GM12878 (cell line): ENCODE measurements around the gene ARHGEF6. TPM values are rescaled to one million over a fixed set of nuclear protein-coding genes. Genes with fewer than 3 reads are reported as not detected.

Experiments used
- ATAC-seq: fragments of 200-7000 bp; cut with Tn5 transposase; 3 replicates; pipeline ENCODE4 v1.9.1; 2020; ENCODE audit warnings: mild to moderate bottlenecking, moderate library complexity
- BruUV-seq: library from RNA; stranded (reverse); fragments of 400-500 nt; replicated peaks from 2 replicates; lab custom pipeline; 2021; lab: Mats Ljungman, UMichigan
- CTCF ChIA-PET: fragments of 300-600 bp; sonication (Branson Sonifier 250); formaldehyde crosslinking; extraction: SDS; loops from one replicate; lab custom pipeline; 2021; ENCODE audit warnings: inconsistent platforms; lab: Yijun Ruan, JAX
- POLR2A ChIA-PET: fragments of 350-600 bp; formaldehyde crosslinking; extraction: SDS; loops from one replicate; lab custom pipeline; 2021; ENCODE audit warnings: inconsistent platforms; lab: Charles Lee
- RAD21 ChIA-PET: fragments of 300-600 bp; sonication (Branson Sonifier 250); formaldehyde crosslinking; loops from one replicate; lab custom pipeline; 2023; ENCODE audit warnings: antibody characterized with exemption; ENCODE audit not compliant: unreplicated experiment; lab: Charles Lee
- SMC1A ChIA-PET: fragments of 300-600 bp; sonication (Branson Sonifier 250); formaldehyde crosslinking; loops from one replicate; lab custom pipeline; 2023; ENCODE audit not compliant: unreplicated experiment, uncharacterized antibody; lab: Charles Lee
- DNase-seq: peaks from one replicate; pipeline ENCODE4 v3.0.0-alpha.2; 2011; ENCODE audit warnings: low read depth, low spot score
- FAIRE-seq: peaks from 3 replicates; lab custom pipeline; 2011; peaks lifted over from hg19 to GRCh38; lab: Jason Lieb, UNC
- H2AFZ ChIP-seq: 2 replicates; pipeline ENCODE4 v1.6.0; 2011; ENCODE audit warnings: low read depth, low read length, control low read depth; ENCODE audit not compliant: control insufficient read depth
- H3K27ac ChIP-seq: 2 replicates; pipeline ENCODE4 v1.5.1; 2011; ENCODE audit warnings: control low read depth; ENCODE audit not compliant: control insufficient read depth, insufficient read depth
- H3K27me3 ChIP-seq, 2 experiments: replicated peaks in 1 of 2; 2 replicates each; pipeline versions ENCODE4 v1.6.0 to v1.6.1; 2011; ENCODE audit warnings: low read length in 1 of 2; ENCODE audit not compliant: control insufficient read depth in 2 of 2, insufficient read depth in 2 of 2
- H3K36me3 ChIP-seq, 2 experiments: 2 replicates each; pipeline ENCODE4 v1.5.1; 2011; ENCODE audit warnings: low read length in 1 of 2; ENCODE audit not compliant: control insufficient read depth in 2 of 2, insufficient read depth in 2 of 2
- H3K4me1 ChIP-seq: 2 replicates; pipeline ENCODE4 v1.6.1; 2011; ENCODE audit warnings: mild to moderate bottlenecking, low read length, moderate library complexity, mixed read lengths; ENCODE audit not compliant: control insufficient read depth, insufficient read depth
- H3K4me2 ChIP-seq: 2 replicates; pipeline ENCODE4 v1.6.0; 2011; ENCODE audit warnings: control low read depth; ENCODE audit not compliant: control insufficient read depth, insufficient read depth
- H3K4me3 ChIP-seq: fragments of 200-600 bp; sonication (generic); 2 replicates; pipeline ENCODE4 v1.5.1; 2016
- H3K79me2 ChIP-seq: 2 replicates; pipeline ENCODE4 v1.6.0; 2011; ENCODE audit warnings: low read length; ENCODE audit not compliant: control insufficient read depth, insufficient read depth
- H3K9ac ChIP-seq: 2 replicates; pipeline ENCODE4 v1.8.0; 2011; ENCODE audit warnings: low read length, control low read depth, mixed read lengths; ENCODE audit not compliant: control insufficient read depth, insufficient read depth
- H3K9me3 ChIP-seq: replicated peaks from 3 replicates; pipeline ENCODE4 v1.5.1; 2011; ENCODE audit warnings: mild to moderate bottlenecking, low read length; ENCODE audit not compliant: control insufficient read depth, insufficient read depth
- H4K20me1 ChIP-seq: 2 replicates; pipeline ENCODE4 v1.6.0; 2011; ENCODE audit not compliant: control insufficient read depth, insufficient read depth
- ASH2L ChIP-seq: fragments of 300-600, 200-600 bp; sonication (generic); IDR thresholded peaks from 2 replicates; pipeline ENCODE4 v1.6.1; 2017; ENCODE audit warnings: low read depth, mild to moderate bottlenecking, borderline replicate concordance
- BACH1 ChIP-seq: fragments of 450-650 bp; IDR thresholded peaks from 2 replicates; pipeline ENCODE4 v1.6.1; 2017; ENCODE audit warnings: mild to moderate bottlenecking, borderline replicate concordance
- EED ChIP-seq: sonication (generic); IDR thresholded peaks from 2 replicates; pipeline ENCODE4 v1.6.1; 2016; ENCODE audit warnings: antibody characterized with exemption, low read depth
- NFYB ChIP-seq: IDR thresholded peaks from 2 replicates; pipeline ENCODE4 v1.6.1; 2011; ENCODE audit warnings: low read depth, mild to moderate bottlenecking, low read length, improper control_type of control experiment, moderate library complexity; ENCODE audit not compliant: insufficient read depth
- POU2F2 ChIP-seq: IDR thresholded peaks from 3 replicates; pipeline ENCODE4 v1.6.1; 2011; ENCODE audit warnings: low read depth, mild to moderate bottlenecking, low read length, borderline replicate concordance
- SMAD5 ChIP-seq: IDR thresholded peaks from 2 replicates; pipeline ENCODE4 v1.6.1; 2016; ENCODE audit warnings: antibody characterized with exemption, low read depth
- SREBF1 ChIP-seq: IDR thresholded peaks from 2 replicates; pipeline ENCODE4 v1.6.1; 2012; ENCODE audit warnings: mild to moderate bottlenecking, low read length
- ZNF592 ChIP-seq: fragments of 450-650 bp; IDR thresholded peaks from 2 replicates; pipeline ENCODE4 v1.6.1; 2017; ENCODE audit warnings: mild to moderate bottlenecking, moderate library complexity
- ZSCAN29 ChIP-seq: fragments of 450-650 bp; IDR thresholded peaks from 2 replicates; pipeline ENCODE4 v1.6.1; 2017; ENCODE audit warnings: mild to moderate bottlenecking, moderate library complexity
- ZZZ3 ChIP-seq: IDR thresholded peaks from 2 replicates; pipeline ENCODE4 v1.6.1; 2011; ENCODE audit warnings: low read depth; ENCODE audit not compliant: control insufficient read depth, insufficient read length
- WGBS: methylation state at CpG from one replicate; pipeline ENCODE4 v1.1.6; 2016; ENCODE audit warnings: low lambda C conversion rate; ENCODE audit not compliant: insufficient replicate concordance, insufficient coverage; ENCODE audit errors: missing lambda C conversion rate; 5-methylcytosine and 5-hydroxymethylcytosine counted together
- in situ Hi-C: fragments of 300-500 bp; cut with MboI; formaldehyde crosslinking; loops from 9 replicates; pipeline ENCODE4 v1.14.3; 2018; ENCODE audit warnings: mixed read lengths
- intact Hi-C: fragments of 100-400 bp; cut with micrococcal nuclease; formaldehyde crosslinking; loops from one replicate; pipeline ENCODE4 v1.14.2; 2022; ENCODE audit not compliant: unreplicated experiment
- polyA plus RNA-seq, 11 experiments: library from polyadenylated mRNA; depleted of rRNA in 4 of 11; unstranded in 6 of 11; stranded (reverse) in 5 of 11; fragments of >200 nt; fragmentation: Nextera tagmentation in 4 of 11; fragmentation: Illumina TruSeq in 1 of 11; extraction: Ambion mirVana in 4 of 11; extraction: Trizol in 1 of 11; gene quantifications; 1 replicate in 1 of 11; 2 replicates in 10 of 11; pipeline versions ENCODE4 v1.2.1 to v1.2.3, GENCODE V29; 2011 to 2016; ENCODE audit warnings: inconsistent platforms in 2 of 11, missing spikeins in 2 of 11, low read depth in 1 of 11
- total RNA-seq, 4 experiments: library from RNA; depleted of rRNA in 3 of 4; stranded (reverse); fragments of >200 nt in 3 of 4; fragmentation: Illumina TruSeq in 1 of 4; extraction: Trizol in 1 of 4; gene quantifications; 2 replicates each; pipeline versions ENCODE4 v1.2.1 to v1.2.3, GENCODE V29; 2013 to 2021

Gene ARHGEF6
- total and polyA plus RNA-seq, 10 of the 15 experiments (the other 5 are each of a cell fraction or from before 2014, with no cell fraction given): 5.4 to 29.7 (median 18.0) TPM

GRCh38 chrX:136725441-136726104, 55.2 kb downstream of the ARHGEF6 start (continued):
- no peak for TF ChIP-seq ZNF592

GRCh38 chrX:136718091-136718490, 62.6 kb downstream of the ARHGEF6 start:
- ChIA-PET SMC1A (no interaction called here), RAD21 (no interaction called here), CTCF (no interaction called here), POLR2A (no interaction called here)
- no peak overlapping the region for H3K4me3 ChIP-seq
- H3K27ac ChIP-seq: no peak overlapping the region
- 47% methylated on average over 2 of the region's 2 CpGs for WGBS
- peaks cover 13% of the 10 kb centered on the region for H3K4me1 ChIP-seq
- FAIRE-seq (no peak), ATAC-seq (no peak), DNase-seq (no peak)
- no peaks in the 10 kb centered on the region for H3K36me3 ChIP-seq
- H2AFZ ChIP-seq: no peak overlapping the region
- intact Hi-C loops (no loop called here), in situ Hi-C loops (no loop called here)
- H3K27me3 ChIP-seq: no peaks in the 10 kb centered on the region
- no peak overlapping the region for H3K9ac ChIP-seq
- BruUV-seq: no TSS peak
- H4K20me1 ChIP-seq: no peaks in the 10 kb centered on the region
- no peaks in the 10 kb centered on the region for H3K79me2 ChIP-seq
- no peak overlapping the region for H3K4me2 ChIP-seq
- H3K9me3 ChIP-seq: no peaks in the 10 kb centered on the region; the same call in 2 of the 3 replicates
- TF ChIP-seq EED (no peak), ZZZ3 (no peak), ASH2L (no peak), NFYB (no peak), ZSCAN29 (no peak), BACH1 (no peak), SMAD5 (no peak), POU2F2 (no peak), SREBF1 (no peak)
